Inferior parietal cortex (tissue), 1 donor: ENCODE data around the gene TMEM266.

Experiments
- DNase-seq: peaks from one replicate; pipeline ENCODE4 v3.0.0-alpha.2; 2016; ENCODE audit errors: extremely low spot score

Gene TMEM266

GRCh38 chr15:76183930-76184649 is 124.3 kb downstream of the TMEM266 start:
- DNase-seq, result no peak

- no peak for DNase-seq
Observed at GRCh38 chr15:76184650-76185035, 124.9 kb downstream of the TMEM266 start.

GRCh38 chr15:76185716-76186115 is 125.9 kb downstream of the TMEM266 start:
- DNase-seq, result no peak

- DNase-seq, result no peak
Observed at GRCh38 chr15:76187163-76187562, 127.4 kb downstream of the TMEM266 start.

GRCh38 chr15:76189106-76189505 is 129.3 kb downstream of the TMEM266 start:
- no peak for DNase-seq

GRCh38 chr15:76190070-76190564 is 130.3 kb downstream of the TMEM266 start:
- DNase-seq, result no peak

GRCh38 chr15:76190751-76191538 is 131.2 kb downstream of the TMEM266 start:
- peak; percentile 85 for DNase-seq

- DNase-seq, result no peak
Observed at GRCh38 chr15:76191539-76192244, 131.9 kb downstream of the TMEM266 start.

- DNase-seq, result no peak
Observed at GRCh38 chr15:76192715-76193114, 132.9 kb downstream of the TMEM266 start.

GRCh38 chr15:76193934-76194333 is 134.1 kb downstream of the TMEM266 start:
- DNase-seq, result no peak

GRCh38 chr15:76195506-76196268 is 135.9 kb downstream of the TMEM266 start:
- DNase-seq, result no peak

GRCh38 chr15:76196269-76197231 is 136.8 kb downstream of the TMEM266 start:
- DNase-seq, result peak; percentile 34

GRCh38 chr15:76197703-76198455 is 138.1 kb downstream of the TMEM266 start:
- no peak for DNase-seq

- no peak for DNase-seq
Observed at GRCh38 chr15:76198456-76199105, 138.8 kb downstream of the TMEM266 start.

GRCh38 chr15:76199106-76200082 is 139.6 kb downstream of the TMEM266 start:
- DNase-seq, result peak; percentile 36

- no peak for DNase-seq
Observed at GRCh38 chr15:76200083-76200465, 140.3 kb downstream of the TMEM266 start.

- no peak for DNase-seq
Observed at GRCh38 chr15:76200641-76201105, 140.9 kb downstream of the TMEM266 start.
